Mononuclear cell (primary cell): Measurements from ENCODE around the gene DIS3L2. TPM values are rescaled to one million over a fixed set of nuclear protein-coding genes. Genes with fewer than 3 reads are reported as not detected.
"Not testable (repeated sequence)": the region's sequence is repeated elsewhere in the genome, so short reads cannot be mapped to it uniquely, and the experiment has no call there.

ENCODE experiments used
- H3K27me3 ChIP-seq: 2 replicates; pipeline ENCODE4 v1.6.0; 2011; ENCODE audit warnings: low read length, control low read depth; ENCODE audit not compliant: insufficient read depth
- H3K4me1 ChIP-seq: 2 replicates; pipeline ENCODE4 v1.5.1; 2011; ENCODE audit warnings: mild to moderate bottlenecking, low read length, control low read depth; ENCODE audit not compliant: insufficient read depth
- H3K4me3 ChIP-seq: 2 replicates; pipeline ENCODE4 v1.5.1; 2011; ENCODE audit warnings: mild to moderate bottlenecking, low read length, moderate library complexity
- H3K9me3 ChIP-seq: 2 replicates; pipeline ENCODE4 v1.5.1; 2011; ENCODE audit warnings: low read depth, mild to moderate bottlenecking, control low read depth, low read length
- total RNA-seq: library from RNA; depleted of rRNA; stranded (reverse); fragments of >200 nt; gene quantifications from one replicate; pipeline ENCODE4 v1.2.3, GENCODE V29; 2012

Gene DIS3L2
- total RNA-seq, 1 donor, result 26.8 TPM

GRCh38 chr2:232035292-232035691 lies 73.8 kb downstream of the DIS3L2 start:
- not testable (repeated sequence) for H3K27me3 ChIP-seq, H3K4me3 ChIP-seq, H3K4me1 ChIP-seq, H3K9me3 ChIP-seq

DNA sequence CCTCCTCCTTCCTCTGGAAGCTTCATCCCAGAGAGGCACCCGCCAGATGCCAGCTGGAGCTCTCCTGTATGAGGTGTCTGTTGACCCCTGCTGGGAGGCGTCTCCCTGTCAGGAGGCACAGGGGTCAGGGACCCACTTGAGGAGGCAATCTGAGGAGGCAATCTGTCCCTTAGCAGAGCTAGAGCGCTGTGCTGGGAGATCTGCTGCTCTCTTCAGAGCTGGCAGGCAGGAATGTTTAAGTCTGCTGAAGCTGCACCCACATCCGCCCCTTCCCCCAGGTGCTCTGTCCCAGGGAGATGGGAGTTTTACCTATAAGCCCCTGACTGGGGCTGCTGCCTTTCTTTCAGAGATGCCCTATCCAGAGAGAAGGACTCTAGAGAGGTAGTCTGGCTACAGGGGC lies 75.4 kb downstream of the DIS3L2 start:
- H3K9me3 ChIP-seq, H3K4me3 ChIP-seq, H3K4me1 ChIP-seq, H3K27me3 ChIP-seq: not testable (repeated sequence)

GRCh38 chr2:232038251-232038880 lies 76.9 kb downstream of the DIS3L2 start:
- no peaks in the 10 kb centered on the region for H3K4me1 ChIP-seq
- H3K9me3 ChIP-seq, result no peaks in the 10 kb centered on the region
- H3K4me3 ChIP-seq, result no peak overlapping the region
- H3K27me3 ChIP-seq, result no peaks in the 10 kb centered on the region

- no peaks in the 10 kb centered on the region for H3K27me3 ChIP-seq
- H3K9me3 ChIP-seq, result no peaks in the 10 kb centered on the region
- H3K4me3 ChIP-seq, result no peak overlapping the region
Observed at GRCh38 chr2:232038881-232039485, 77.5 kb downstream of the DIS3L2 start.

DNA sequence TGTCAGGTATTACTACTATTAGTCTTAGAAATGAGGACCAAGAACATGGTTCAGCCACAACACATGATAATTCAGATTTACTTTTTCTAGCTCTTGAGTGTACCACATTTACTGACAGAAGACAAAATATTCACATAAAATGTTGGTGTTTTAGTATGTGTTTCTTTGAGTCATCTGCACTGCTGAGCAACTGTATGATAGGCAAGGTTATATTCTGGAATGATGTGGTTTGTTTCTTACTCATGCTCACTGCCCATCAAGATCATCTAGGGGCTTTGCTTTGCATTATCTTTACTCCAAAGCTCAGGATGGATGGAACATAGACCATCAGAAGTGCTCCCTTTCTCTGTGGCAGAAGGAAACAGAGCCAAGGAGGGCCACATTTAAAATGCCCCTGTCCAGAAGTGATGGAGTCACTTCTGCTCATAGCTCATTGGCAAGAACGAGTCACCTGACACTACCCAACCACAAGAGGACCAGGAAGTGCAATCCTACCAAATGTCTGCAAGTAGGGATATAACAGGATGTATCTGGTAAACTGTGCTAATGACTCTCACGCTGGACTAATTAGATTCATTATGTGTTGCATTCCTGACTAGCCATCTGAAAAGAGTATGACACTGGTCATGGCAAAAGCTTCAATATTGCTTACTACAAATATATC lies 81.5 kb downstream of the DIS3L2 start:
- Histone ChIP-seq H3K4me3 (no peak overlapping the region), H3K27me3 (no peaks in the 10 kb centered on the region), H3K9me3 (no peaks in the 10 kb centered on the region), H3K4me1 (no peaks in the 10 kb centered on the region)

More at GRCh38 chr2:232038881-232039485, 77.5 kb downstream of the DIS3L2 start:
- H3K4me1 ChIP-seq, result no peaks in the 10 kb centered on the region

- Histone ChIP-seq H3K4me1 (no peaks in the 10 kb centered on the region), H3K27me3 (no peaks in the 10 kb centered on the region), H3K9me3 (no peaks in the 10 kb centered on the region), H3K4me3 (no peak overlapping the region)
Observed at GRCh38 chr2:232043966-232044365, 82.5 kb downstream of the DIS3L2 start.

DNA sequence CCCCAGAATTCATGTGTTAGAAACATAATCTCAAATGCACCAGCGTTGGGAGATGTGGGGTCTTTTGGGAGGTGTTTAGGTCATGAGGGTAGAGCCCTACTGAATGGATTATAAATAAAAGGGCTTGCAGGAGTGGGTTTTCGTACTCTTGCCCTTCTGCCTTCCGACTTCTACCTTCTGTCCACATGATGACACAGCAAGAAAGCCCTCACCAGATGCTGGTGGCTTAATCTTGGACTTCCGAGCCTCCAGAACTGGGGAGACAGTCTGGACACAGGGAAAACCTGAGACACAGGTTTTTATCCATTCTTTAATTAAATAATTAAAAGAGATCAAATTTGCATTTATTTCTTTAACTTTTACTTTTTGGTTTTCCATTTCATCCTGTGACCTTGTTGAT lies 87.8 kb downstream of the DIS3L2 start:
- Histone ChIP-seq H3K27me3 (no peaks in the 10 kb centered on the region), H3K4me1 (no peaks in the 10 kb centered on the region), H3K9me3 (no peaks in the 10 kb centered on the region), H3K4me3 (no peak overlapping the region)

DNA sequence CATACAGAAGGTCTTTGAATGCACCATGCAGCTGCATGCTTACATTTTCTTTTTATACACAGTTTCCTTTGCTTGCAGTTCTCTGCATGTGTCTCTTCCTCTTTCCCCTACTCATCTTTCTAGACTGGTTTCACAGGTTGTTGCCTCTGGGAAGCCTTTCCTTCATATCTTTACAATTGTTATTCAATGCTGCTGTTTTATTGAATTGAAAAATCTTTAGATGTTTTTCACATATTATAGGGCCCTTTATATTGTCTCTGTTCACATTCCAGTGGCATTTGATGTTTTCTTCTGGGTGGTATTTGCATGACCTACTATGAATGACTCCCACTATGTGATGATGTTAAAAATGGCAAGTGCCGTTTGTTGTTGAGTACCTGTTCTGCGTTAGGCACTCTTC lies 91.1 kb downstream of the DIS3L2 start:
- Histone ChIP-seq H3K4me1 (no peaks in the 10 kb centered on the region), H3K27me3 (no peaks in the 10 kb centered on the region), H3K4me3 (no peak overlapping the region), H3K9me3 (no peaks in the 10 kb centered on the region)

DNA sequence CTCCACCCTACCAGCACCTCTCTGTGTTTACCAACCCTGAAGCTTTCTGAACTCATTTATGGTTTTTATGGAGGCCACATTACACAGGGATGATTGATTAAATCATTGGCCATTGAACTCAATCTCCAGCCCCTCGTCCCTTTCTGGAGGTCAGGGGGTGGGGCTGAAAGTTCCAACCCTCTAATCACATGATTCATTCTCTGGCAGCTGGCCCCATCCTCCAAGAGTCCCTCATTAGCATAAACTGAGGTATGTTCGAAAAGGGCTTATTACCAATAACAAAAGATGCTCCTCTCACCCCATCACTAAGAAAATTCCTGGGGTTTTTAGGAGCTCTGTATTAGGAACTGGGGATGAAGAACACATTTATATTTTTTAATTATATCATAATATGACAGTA lies 92.3 kb downstream of the DIS3L2 start:
- no peaks in the 10 kb centered on the region for H3K4me1 ChIP-seq
- H3K27me3 ChIP-seq, result no peaks in the 10 kb centered on the region
- no peaks in the 10 kb centered on the region for H3K9me3 ChIP-seq
- H3K4me3 ChIP-seq, result no peak overlapping the region

- H3K27me3 ChIP-seq, result no peaks in the 10 kb centered on the region
- H3K4me3 ChIP-seq, result no peak overlapping the region
- H3K4me1 ChIP-seq, result no peaks in the 10 kb centered on the region
- no peaks in the 10 kb centered on the region for H3K9me3 ChIP-seq
Observed at GRCh38 chr2:232058063-232058877, 96.8 kb downstream of the DIS3L2 start.

DNA sequence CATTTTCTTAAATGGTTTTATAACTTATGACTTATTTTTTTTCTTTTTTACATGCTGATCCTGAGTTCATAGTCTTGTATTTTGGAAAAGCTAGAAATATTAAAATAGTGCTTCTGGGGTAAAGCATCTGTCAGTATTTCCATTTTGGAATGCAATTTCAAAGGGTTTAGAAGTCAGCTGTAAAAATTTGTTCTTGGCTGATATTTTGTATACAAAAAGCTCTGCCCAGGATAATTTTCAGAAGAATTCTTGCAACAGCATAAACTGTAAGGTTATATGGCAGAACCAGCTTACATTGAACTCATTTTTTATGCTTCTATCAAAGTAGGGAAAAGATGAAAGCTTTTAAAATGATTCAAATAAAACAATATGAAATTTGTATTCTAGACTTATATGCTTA lies 97.4 kb downstream of the DIS3L2 start:
- Histone ChIP-seq H3K27me3 (no peaks in the 10 kb centered on the region), H3K9me3 (no peaks in the 10 kb centered on the region), H3K4me3 (no peak overlapping the region), H3K4me1 (no peaks in the 10 kb centered on the region)

DNA sequence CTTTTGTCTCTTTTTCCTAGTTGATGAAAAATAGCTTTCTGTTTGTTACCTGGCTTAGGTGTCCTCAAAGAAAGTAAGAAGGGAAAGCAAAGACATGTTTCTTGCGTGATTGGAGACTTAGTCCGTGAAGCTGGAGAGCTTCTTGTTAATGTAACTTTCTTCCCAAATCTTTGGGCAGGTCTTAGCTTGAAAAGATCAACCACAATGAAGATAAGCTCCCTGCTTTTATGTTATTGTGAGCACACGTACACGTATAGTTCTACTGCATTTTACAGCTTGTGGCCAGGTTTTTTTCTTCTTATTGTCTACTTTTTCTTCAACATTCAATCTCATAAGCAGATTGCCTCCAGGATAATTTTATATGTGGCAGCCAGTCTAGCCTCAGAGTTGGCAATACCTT lies 99.8 kb downstream of the DIS3L2 start:
- H3K4me3 ChIP-seq, result no peak overlapping the region

GRCh38 chr2:232073026-232073425 lies 111.5 kb downstream of the DIS3L2 start:
- Histone ChIP-seq H3K27me3 (no peaks in the 10 kb centered on the region), H3K4me1 (peaks cover 14% of the 10 kb centered on the region)

More for the DNA sequence above, 99.8 kb downstream of the DIS3L2 start:
- Histone ChIP-seq H3K4me1 (no peaks in the 10 kb centered on the region), H3K9me3 (no peaks in the 10 kb centered on the region), H3K27me3 (no peaks in the 10 kb centered on the region)

DNA sequence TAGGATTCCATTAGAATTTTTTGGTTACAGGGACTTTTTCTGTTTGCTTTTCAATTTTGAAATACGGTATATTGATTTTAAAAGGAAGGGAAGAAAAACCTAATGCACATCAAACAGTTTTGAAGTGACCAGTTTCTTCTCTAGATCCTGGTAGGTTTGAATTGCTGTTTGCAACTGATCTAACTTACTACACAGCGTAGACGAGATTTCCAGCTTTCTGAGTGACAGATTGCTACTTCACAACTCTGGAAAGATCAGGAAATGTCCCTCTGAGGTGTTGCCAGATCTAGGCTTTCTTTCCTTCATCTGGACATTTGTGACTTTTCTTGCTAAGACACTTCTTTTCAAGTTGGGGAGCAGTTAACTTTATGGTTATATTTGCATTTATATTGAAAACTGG lies 112.2 kb downstream of the DIS3L2 start:
- H3K4me3 ChIP-seq, result no peak overlapping the region

More at GRCh38 chr2:232073026-232073425, 111.5 kb downstream of the DIS3L2 start:
- H3K9me3 ChIP-seq, result no peaks in the 10 kb centered on the region
- H3K4me3 ChIP-seq, result no peak overlapping the region

DNA sequence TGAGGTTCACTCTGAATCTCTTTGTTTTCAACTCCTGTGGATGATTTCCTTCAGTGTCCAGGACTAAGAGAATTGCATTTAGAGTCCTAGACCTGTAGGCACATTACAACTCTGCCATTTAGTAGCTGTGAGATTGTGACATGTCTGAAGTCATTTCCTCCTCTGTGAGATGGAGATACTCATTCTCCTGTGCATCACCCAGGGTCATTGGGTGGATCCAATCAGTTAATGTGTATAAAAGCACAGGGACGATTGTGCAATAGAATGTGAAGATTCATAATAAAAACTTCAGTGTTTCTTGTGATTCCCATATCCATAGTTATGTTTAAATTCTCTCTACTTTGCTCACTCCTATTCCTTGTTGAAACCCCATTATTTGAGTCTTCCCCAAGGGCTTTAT lies 113.6 kb downstream of the DIS3L2 start:
- Histone ChIP-seq H3K4me3 (no peak overlapping the region), H3K4me1 (peaks cover 14% of the 10 kb centered on the region), H3K9me3 (no peaks in the 10 kb centered on the region), H3K27me3 (no peaks in the 10 kb centered on the region)

More for the DNA sequence above, 112.2 kb downstream of the DIS3L2 start:
- H3K27me3 ChIP-seq, result no peaks in the 10 kb centered on the region
- H3K9me3 ChIP-seq, result no peaks in the 10 kb centered on the region
- H3K4me1 ChIP-seq, result peaks cover 14% of the 10 kb centered on the region
